Measurements from ENCODE around the gene PHACTR1. TPM values are rescaled to one million over a fixed set of nuclear protein-coding genes. Genes with fewer than 3 reads are reported as not detected.

PHACTR1 gene
- total RNA-seq, 6 experiments from 2014 or later: 0.20 to 3.5 (median 0.93) TPM

DNA sequence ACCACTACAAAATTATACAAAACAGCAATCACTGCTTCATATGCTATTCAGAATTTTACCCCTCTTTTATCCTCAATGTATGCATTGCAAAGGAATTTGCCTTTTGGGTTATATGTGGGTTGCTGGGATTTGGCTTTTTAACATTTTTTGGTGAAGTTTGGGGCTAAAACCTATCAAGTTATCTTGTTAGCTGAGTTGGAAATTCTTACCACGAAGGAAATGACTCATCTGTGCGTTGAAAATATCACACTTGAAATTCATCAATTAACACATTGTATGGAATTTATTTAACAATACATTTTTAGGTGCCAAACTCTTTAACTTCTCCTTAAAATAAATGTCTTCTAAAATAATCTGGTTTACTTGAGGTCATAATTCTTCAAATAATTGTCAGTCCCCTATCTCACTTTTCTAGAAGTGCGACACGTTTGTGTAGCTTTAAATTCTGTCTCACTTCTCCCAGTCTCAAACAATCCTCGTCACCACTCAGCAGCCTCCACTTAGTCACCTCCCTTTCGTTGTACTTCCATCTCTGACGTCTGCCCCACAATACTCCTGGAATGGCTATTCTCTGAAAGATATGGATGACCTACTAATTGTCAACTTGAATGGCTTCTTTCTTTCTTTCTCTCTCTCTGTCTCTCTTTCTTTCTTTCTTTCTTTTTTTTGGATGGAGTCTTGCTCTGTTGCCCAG lies 88.5 kb downstream of the PHACTR1 start:
- Histone ChIP-seq H3K36me3 (no peaks in the 10 kb centered on the region), H3K27ac (no peak overlapping the region), H3K4me3 (no peak overlapping the region), H3K4me1 (no peaks in the 10 kb centered on the region), H3K9me3 (no peaks in the 10 kb centered on the region), H3K27me3 (no peaks in the 10 kb centered on the region)
- ATAC-seq: no peak
- 49% methylated on average over 7 of the region's 7 CpGs for WGBS (ENCODE audit: insufficient coverage, low coverage, low lambda C conversion rate, missing lambda C conversion rate)
- no peak for DNase-seq
- intact Hi-C loops (cut with DNase I): no loop called here
- TF ChIP-seq POLR2A (IDR thresholded peaks at IDR 0.05): no peak
- TF ChIP-seq, protein P1, sequence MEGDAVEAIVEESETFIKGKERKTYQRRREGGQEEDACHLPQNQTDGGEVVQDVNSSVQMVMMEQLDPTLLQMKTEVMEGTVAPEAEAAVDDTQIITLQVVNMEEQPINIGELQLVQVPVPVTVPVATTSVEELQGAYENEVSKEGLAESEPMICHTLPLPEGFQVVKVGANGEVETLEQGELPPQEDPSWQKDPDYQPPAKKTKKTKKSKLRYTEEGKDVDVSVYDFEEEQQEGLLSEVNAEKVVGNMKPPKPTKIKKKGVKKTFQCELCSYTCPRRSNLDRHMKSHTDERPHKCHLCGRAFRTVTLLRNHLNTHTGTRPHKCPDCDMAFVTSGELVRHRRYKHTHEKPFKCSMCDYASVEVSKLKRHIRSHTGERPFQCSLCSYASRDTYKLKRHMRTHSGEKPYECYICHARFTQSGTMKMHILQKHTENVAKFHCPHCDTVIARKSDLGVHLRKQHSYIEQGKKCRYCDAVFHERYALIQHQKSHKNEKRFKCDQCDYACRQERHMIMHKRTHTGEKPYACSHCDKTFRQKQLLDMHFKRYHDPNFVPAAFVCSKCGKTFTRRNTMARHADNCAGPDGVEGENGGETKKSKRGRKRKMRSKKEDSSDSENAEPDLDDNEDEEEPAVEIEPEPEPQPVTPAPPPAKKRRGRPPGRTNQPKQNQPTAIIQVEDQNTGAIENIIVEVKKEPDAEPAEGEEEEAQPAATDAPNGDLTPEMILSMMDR (IDR thresholded peaks at IDR 0.05): no peak

DNA sequence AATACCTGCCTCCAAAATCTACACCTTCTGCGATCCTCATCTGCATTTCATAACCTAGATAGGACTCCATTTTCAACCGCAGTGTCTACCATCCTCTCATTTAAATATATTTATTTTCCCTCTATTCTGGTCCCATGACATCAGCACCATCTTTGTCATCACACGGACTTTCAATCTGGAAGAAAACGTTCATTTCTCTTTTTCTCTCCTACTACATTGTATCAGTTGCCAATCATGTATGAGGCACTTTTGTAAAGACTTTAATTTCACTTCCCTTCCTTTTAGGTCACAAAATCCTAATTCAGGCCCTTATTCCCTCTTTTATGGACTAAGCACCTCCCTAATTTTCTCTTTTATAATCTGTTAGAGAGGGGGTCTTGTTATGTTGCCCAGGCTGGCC lies 89.6 kb downstream of the PHACTR1 start:
- H3K9me3 ChIP-seq: no peaks in the 10 kb centered on the region
- H3K36me3 ChIP-seq: no peaks in the 10 kb centered on the region
- intact Hi-C loops (cut with DNase I): no loop called here
- H3K27me3 ChIP-seq: no peaks in the 10 kb centered on the region
- no peak for DNase-seq
- no peaks in the 10 kb centered on the region for H3K4me1 ChIP-seq
- 49% methylated on average over 4 of the region's 4 CpGs for WGBS (ENCODE audit: insufficient coverage, low coverage, low lambda C conversion rate, missing lambda C conversion rate)
- no peak overlapping the region for H3K4me3 ChIP-seq
- no peak for ATAC-seq
- H3K27ac ChIP-seq: no peak overlapping the region
- TF ChIP-seq POLR2A (IDR thresholded peaks at IDR 0.05): no peak
- TF ChIP-seq, protein P1 (IDR thresholded peaks at IDR 0.05): no peak

GRCh38 chr6:12806796-12807195 lies 90.2 kb downstream of the PHACTR1 start:
- WGBS (ENCODE audit: insufficient coverage, low coverage, low lambda C conversion rate, missing lambda C conversion rate): 60% methylated on average over 1 of the region's 1 CpG

GRCh38 chr6:12811519-12811918 lies 95.0 kb downstream of the PHACTR1 start:
- intact Hi-C loops (cut with DNase I): no loop called here
- no peaks in the 10 kb centered on the region for H3K36me3 ChIP-seq

More at GRCh38 chr6:12806796-12807195, 90.2 kb downstream of the PHACTR1 start:
- no peak for ATAC-seq
- no peak overlapping the region for H3K27ac ChIP-seq
- no peaks in the 10 kb centered on the region for H3K27me3 ChIP-seq
- TF ChIP-seq, protein P1 (IDR thresholded peaks at IDR 0.05): no peak
- TF ChIP-seq POLR2A (IDR thresholded peaks at IDR 0.05): no peak
- intact Hi-C loops (cut with DNase I): no loop called here
- H3K9me3 ChIP-seq: no peaks in the 10 kb centered on the region
- H3K4me3 ChIP-seq: no peak overlapping the region
- no peaks in the 10 kb centered on the region for H3K4me1 ChIP-seq
- no peak for DNase-seq
- no peaks in the 10 kb centered on the region for H3K36me3 ChIP-seq

More at GRCh38 chr6:12811519-12811918, 95.0 kb downstream of the PHACTR1 start:
- H3K4me1 ChIP-seq: no peaks in the 10 kb centered on the region
- ATAC-seq (no peak), DNase-seq (no peak)
- TF ChIP-seq POLR2A (IDR thresholded peaks at IDR 0.05): no peak
- TF ChIP-seq, protein P1 (IDR thresholded peaks at IDR 0.05): no peak
- no peaks in the 10 kb centered on the region for H3K27me3 ChIP-seq
- no peak overlapping the region for H3K4me3 ChIP-seq
- no peak overlapping the region for H3K27ac ChIP-seq
- 50% methylated on average over 8 of the region's 8 CpGs for WGBS (ENCODE audit: insufficient coverage, low coverage, low lambda C conversion rate, missing lambda C conversion rate)
- H3K9me3 ChIP-seq: no peaks in the 10 kb centered on the region
